ENCODE results near the gene SLC34A1.

The SLC34A1 gene

DNA sequence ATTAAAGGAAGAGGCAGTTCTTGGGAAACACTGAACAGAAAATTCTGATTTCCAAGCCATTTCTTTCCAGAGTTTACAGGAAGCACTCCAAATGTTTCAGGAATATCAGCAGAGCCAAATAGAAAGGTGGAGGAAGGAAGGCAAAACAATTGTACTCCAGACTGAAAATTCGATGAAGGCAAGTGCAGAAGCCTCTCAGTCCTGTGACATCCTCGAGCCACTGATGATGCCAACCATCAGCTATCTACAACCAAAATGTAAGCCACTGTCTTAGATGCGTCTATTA is 34.9 kb upstream of the SLC34A1 start:
- TF ChIP-seq POLR2A (IDR thresholded peaks at IDR 0.05; ENCODE audit: low read length) (no peak), GATA1 (IDR thresholded peaks at IDR 0.05; ENCODE audit: low read depth, low read length) (no peak)
- no peak for DNase-seq

DNA sequence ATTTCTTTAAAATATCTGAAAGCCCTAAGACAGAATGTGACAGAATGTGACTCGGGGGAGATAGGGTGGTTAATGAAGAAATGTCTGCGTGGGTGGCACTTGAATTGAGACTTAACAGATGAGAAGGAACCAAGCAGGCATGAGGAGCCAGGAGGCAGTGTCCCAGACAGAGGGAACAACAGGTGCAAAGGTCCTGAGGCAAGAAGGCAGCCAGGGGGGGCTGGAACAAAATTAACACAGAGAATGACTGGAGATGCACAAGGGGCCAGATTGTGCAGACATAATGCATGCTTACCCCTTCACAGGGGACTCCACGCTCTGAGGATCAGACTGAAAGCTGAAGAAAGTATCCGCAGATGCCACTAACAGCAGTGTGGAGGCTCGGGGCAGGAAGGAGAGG is 34.5 kb upstream of the SLC34A1 start:
- DNase-seq, result no peak
- TF ChIP-seq POLR2A (IDR thresholded peaks at IDR 0.05; ENCODE audit: low read length) (no peak), GATA1 (IDR thresholded peaks at IDR 0.05; ENCODE audit: low read depth, low read length) (no peak)

DNA sequence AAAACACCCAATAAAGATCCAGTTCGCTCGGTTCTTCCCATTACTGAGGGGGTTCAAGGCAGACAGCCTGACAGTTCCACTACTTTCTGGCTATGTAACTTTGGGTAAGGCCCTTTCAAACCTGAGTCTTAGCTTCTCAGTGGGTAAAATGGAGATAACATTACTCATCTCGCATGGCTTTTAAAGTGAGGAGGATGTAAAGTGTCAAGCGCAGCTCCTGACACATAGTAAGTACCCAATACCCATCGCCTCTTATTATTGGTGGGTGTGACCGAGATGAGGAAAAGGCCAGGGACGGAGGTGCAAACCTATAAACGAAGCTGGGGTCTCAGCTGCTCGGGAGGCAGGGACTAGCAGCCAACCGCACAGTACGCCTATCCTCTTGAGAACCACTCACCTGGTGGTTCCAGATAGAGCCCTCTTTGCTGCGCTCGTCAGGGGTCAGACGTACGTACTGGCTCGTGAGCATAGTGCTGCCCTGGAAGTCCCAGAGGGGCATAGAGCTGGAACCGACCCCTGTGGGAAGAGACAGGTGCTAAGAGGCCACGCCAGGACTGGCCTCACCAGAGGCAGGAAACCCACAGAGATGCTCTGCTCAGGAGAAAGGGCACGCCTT is 33.4 kb upstream of the SLC34A1 start:
- TF ChIP-seq POLR2A (IDR thresholded peaks at IDR 0.05; ENCODE audit: low read length), result no peak
- no peak for TF ChIP-seq GATA1 (IDR thresholded peaks at IDR 0.05; ENCODE audit: low read depth, low read length)
- DNase-seq, result no peak

DNA sequence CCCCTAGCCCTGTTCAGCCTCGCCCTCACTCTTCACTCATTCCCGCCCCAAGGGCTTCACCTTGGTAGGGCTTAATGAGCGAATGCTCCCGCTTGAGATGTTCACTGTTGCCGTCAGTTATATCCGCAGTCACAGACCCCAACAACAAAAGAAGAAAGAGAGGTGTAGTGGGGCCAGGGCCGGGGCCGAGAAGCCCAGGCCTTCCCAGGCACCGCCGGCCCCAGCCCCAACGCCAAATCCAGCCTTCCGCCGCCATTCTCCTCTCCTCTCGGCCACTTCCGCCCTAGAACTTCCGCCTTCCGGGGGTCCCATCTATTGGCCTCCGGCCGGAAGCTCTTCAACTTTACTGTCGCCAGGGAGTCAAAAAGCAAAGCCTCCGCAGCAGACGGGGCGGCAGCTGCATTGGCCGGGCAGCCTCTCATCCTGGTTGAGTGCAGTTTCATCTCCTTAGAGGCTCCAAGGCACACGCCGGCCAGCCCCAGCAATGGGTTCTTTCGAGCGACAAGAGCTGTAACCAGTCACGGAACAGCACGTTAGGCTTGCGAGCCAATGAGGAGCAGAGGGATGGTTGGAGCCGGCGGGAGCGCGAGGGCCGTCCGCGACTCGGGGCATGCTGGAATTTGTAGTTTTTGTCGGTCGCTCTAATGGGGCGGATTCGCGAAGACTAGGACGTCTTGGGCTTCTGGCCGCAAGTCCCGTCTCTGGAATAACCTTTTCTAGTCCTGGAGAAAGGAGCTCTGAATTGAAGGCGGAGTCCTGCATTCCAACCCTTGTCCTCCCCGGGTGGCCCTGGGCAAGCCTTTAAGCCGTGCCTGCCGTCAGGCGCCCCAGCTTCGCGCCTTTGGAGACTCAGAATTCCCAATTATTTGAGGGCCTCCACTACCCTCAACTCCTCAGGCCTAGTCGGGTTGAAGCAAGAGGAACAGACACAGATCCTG is 32.6 kb upstream of the SLC34A1 start, which contains the start of gene LMAN2:
LMAN2 (minus strand) TSS at position 277 of the 938 bp plus-strand sequence; CDS start at position 256, 21 bp downstream.
- DNase-seq, result peak; percentile 97

DNA sequence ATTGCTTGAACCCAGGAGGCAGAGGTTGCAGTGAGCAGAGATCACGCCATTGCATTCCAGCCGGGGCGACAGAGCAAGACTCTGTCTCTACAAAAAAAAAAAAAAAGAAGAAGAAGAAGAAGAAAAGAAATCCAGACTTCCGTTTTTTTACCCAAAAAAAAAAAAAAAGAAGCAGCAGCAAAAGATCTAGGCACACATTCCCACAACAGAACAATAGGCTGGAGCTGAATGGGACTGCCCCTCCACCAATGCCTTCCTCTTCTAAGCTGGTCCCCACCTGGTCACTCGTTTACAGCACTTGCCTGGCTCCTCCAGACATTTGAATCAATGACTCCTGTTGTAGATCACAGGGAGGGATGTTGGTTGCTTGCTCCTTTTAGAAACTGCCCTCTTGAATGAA is 31.1 kb upstream of the SLC34A1 start:
- TF ChIP-seq GATA1 (IDR thresholded peaks at IDR 0.05; ENCODE audit: low read depth, low read length) (no peak), POLR2A (IDR thresholded peaks at IDR 0.05; ENCODE audit: low read length) (no peak)
- DNase-seq, result no peak

More for the DNA sequence above, 32.6 kb upstream of the SLC34A1 start, which contains the start of gene LMAN2:
- peak; percentile 91 for TF ChIP-seq POLR2A (IDR thresholded peaks at IDR 0.05; ENCODE audit: low read length)
- no peak for TF ChIP-seq GATA1 (IDR thresholded peaks at IDR 0.05; ENCODE audit: low read depth, low read length)

DNA sequence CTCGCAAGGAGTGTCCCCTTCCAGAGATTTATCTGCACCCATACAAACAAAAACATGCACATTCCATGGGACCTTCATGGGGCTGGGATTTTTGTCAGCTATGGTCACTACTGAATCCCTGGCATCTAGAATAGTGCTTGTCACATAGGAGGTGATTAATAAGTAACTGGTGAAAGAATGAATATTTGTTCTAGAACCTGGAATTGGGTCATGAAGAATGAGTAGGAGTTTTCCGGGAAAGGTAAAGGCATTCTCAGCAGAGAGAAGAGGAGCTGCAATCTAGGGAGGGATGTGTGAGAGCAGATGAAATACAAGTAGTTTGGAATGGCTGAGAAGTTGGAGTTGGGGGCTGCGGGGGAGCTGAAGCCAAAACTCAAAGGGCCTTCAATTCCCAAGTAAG is 30.0 kb upstream of the SLC34A1 start:
- no peak for TF ChIP-seq GATA1 (IDR thresholded peaks at IDR 0.05; ENCODE audit: low read depth, low read length)
- TF ChIP-seq POLR2A (IDR thresholded peaks at IDR 0.05; ENCODE audit: low read length), result no peak

GRCh38 chr5:177354711-177355110 is 29.5 kb upstream of the SLC34A1 start:
- TF ChIP-seq POLR2A (IDR thresholded peaks at IDR 0.05; ENCODE audit: low read length), result no peak
- TF ChIP-seq GATA1 (IDR thresholded peaks at IDR 0.05; ENCODE audit: low read depth, low read length), result no peak
- DNase-seq, result no peak

More for the DNA sequence above, 30.0 kb upstream of the SLC34A1 start:
- no peak for DNase-seq

DNA sequence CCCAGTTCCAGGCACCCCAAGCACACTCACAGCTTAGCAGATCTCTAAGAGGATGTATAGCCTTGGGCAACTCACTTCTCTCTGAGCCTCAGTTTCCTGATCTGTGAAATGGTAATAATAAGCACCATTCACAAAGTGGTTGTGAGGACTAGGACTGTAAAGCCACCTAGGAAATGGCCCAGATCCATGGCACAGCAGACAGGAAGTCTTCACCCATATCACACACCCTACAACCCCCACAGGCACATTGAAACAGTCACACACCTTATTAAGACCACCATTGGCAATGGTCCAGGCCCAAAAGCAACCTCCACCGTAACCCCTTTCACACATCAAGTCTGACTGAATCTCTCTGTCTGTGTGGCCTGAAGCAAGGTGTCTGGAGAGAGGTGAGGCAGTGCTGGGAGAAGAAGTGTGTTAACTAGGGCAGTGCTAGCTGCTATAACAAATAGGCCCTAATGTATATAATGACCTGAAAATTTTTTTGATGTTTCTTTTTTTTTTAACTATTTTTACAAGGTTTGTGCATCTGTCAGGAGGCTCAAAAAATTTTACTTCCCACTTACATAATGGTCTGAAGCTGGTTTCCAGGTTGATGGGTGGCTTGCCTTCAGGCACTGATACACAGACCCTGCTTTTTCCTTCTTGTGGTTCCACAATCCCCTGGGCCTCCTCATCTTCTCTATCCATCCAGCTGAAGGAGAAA is 28.9 kb upstream of the SLC34A1 start:
- no peak for TF ChIP-seq GATA1 (IDR thresholded peaks at IDR 0.05; ENCODE audit: low read depth, low read length)
- TF ChIP-seq POLR2A (IDR thresholded peaks at IDR 0.05; ENCODE audit: low read length), result no peak
- DNase-seq, result peak; percentile 24 to 29

- TF ChIP-seq GATA1 (IDR thresholded peaks at IDR 0.05; ENCODE audit: low read depth, low read length) (no peak), POLR2A (IDR thresholded peaks at IDR 0.05; ENCODE audit: low read length) (no peak)
- no peak for DNase-seq
Observed at GRCh38 chr5:177355868-177356168, 28.4 kb upstream of the SLC34A1 start.

GRCh38 chr5:177356746-177357145 is 27.5 kb upstream of the SLC34A1 start:
- no peak for DNase-seq
- no peak for TF ChIP-seq POLR2A (IDR thresholded peaks at IDR 0.05; ENCODE audit: low read length)
- no peak for TF ChIP-seq GATA1 (IDR thresholded peaks at IDR 0.05; ENCODE audit: low read depth, low read length)

GRCh38 chr5:177357146-177357458 is 27.1 kb upstream of the SLC34A1 start:
- no peak for DNase-seq
- TF ChIP-seq GATA1 (IDR thresholded peaks at IDR 0.05; ENCODE audit: low read depth, low read length) (no peak), POLR2A (IDR thresholded peaks at IDR 0.05; ENCODE audit: low read length) (no peak)

- TF ChIP-seq GATA1 (IDR thresholded peaks at IDR 0.05; ENCODE audit: low read depth, low read length) (no peak), POLR2A (IDR thresholded peaks at IDR 0.05; ENCODE audit: low read length) (peak; percentile 74)
- DNase-seq, result peak; percentile 51 to 65
Observed at GRCh38 chr5:177357459-177358351, 26.5 kb upstream of the SLC34A1 start, which contains the start of gene RGS14. Gene RGS14, plus strand, starts transcription at chr5:177357924. Its CDS starts 101 bp downstream, at chr5:177358025.

DNA sequence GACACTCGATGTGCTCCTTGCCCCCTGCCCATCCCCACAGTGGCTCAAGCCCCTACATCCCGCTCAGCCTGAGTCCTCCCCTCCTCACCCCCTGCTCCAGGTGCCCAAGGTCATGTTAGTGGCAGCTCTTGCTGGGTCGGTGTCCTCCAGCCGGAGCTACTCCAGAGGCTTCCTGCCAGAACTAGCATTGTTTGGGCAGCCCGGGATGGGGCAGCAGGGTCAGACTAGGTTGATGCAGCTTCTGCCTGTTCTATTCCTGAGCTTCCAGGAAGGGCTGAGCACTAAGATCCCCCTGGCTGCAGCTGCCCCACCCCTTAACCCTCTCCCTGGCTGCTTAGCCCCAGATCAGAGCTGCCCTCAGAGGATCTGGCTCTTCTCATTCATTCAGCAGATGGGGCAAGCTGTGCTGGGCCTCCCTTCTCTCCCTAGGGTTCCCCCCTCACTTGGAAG is 25.8 kb upstream of the SLC34A1 start:
- no peak for DNase-seq
- peak; percentile 8 for TF ChIP-seq POLR2A (IDR thresholded peaks at IDR 0.05; ENCODE audit: low read length)
- TF ChIP-seq GATA1 (IDR thresholded peaks at IDR 0.05; ENCODE audit: low read depth, low read length), result no peak
